Body of pancreas (tissue), 4 donors: ENCODE data around the gene KANK2. TPM values are rescaled to one million over a fixed set of nuclear protein-coding genes. Genes with fewer than 3 reads are reported as not detected.

Experiments
- ATAC-seq: fragments of 150-250 bp; one replicate; pipeline ENCODE4 v1.9.1; 2016
- DNase-seq, 4 donors: peaks; one replicate each; pipeline ENCODE4 v3.0.0-alpha.2; 2019
- H3K27ac ChIP-seq, 4 donors: fragments of 200-600 bp; sonication (generic); 1 replicate in 3 of 4; 2 replicates in 1 of 4; pipeline versions ENCODE4 v1.5.1 to v1.6.1; 2016 to 2019; ENCODE audit warnings: mild to moderate bottlenecking in 1 of 4, mixed read lengths in 1 of 4, moderate library complexity in 1 of 4
- H3K27me3 ChIP-seq, 2 donors: fragments of 200-600 bp; sonication (generic); one replicate each; pipeline ENCODE4 v1.6.0; 2016; ENCODE audit warnings: mild to moderate bottlenecking in 1 of 2
- H3K36me3 ChIP-seq, 2 donors: fragments of 200-600 bp; sonication (generic); replicated peaks in 1 of 2; 2 replicates each; pipeline ENCODE4 v1.5.1; 2016; ENCODE audit warnings: low read depth in 2 of 2; ENCODE audit not compliant: insufficient read depth in 1 of 2
- H3K4me1 ChIP-seq: fragments of 200-600 bp; sonication (generic); one replicate; pipeline ENCODE4 v1.6.0; 2016
- H3K4me3 ChIP-seq, 2 donors: fragments of 200-600 bp; sonication (generic); 1 replicate in 1 of 2; 2 replicates in 1 of 2; pipeline ENCODE4 v1.5.1; 2016 to 2019
- H3K9me3 ChIP-seq, 3 donors: fragments of 200-600 bp; sonication (generic); 1 replicate in 2 of 3; 2 replicates in 1 of 3; pipeline ENCODE4 v1.5.1; 2016
- POLR2A ChIP-seq, 3 donors: fragments of 450-650 bp; IDR thresholded peaks; one replicate each; pipeline ENCODE4 v1.6.1; 2016; ENCODE audit warnings: antibody characterized with exemption in 3 of 3, mild to moderate bottlenecking in 2 of 3
- WGBS, 2 donors: methylation state at CpG; one replicate each; pipeline ENCODE4 v1.1.5; 2017; 5-methylcytosine and 5-hydroxymethylcytosine counted together
- intact Hi-C: fragments of 100-400 bp; cut with DNase I; formaldehyde crosslinking; loops from one replicate; pipeline ENCODE4 v1.15.1; 2023
- total RNA-seq, 2 donors: library from RNA; depleted of rRNA; stranded (reverse); fragments of >200 nt; gene quantifications; one replicate each; pipeline ENCODE4 v1.1.0, GENCODE V29; 2016
- TF ChIP-seq, protein P1 (sequence below), 7 experiments: fragments of 450-650 bp in 4 of 7; fragments of 200-600 bp in 3 of 7; sonication (generic) in 3 of 7; IDR thresholded peaks; one replicate each; pipeline ENCODE4 v1.5.1; 2016 to 2019; ENCODE audit warnings: antibody characterized with exemption in 7 of 7

Gene KANK2
- total RNA-seq, 2 donors from 2014 or later: 133 to 165 TPM

- peaks cover 0 to 41% of the 10 kb centered on the region in 2 donors for H3K36me3 ChIP-seq
- H3K27ac ChIP-seq: no peak overlapping the region
- no peak overlapping the region for H3K4me3 ChIP-seq
- no peaks in the 10 kb centered on the region for H3K4me1 ChIP-seq
- no peak for DNase-seq
- intact Hi-C loops: no loop called here
- ATAC-seq: no peak
- no peaks in the 10 kb centered on the region for H3K9me3 ChIP-seq
- WGBS, 2 donors: 94 to 100% methylated on average over 2 to 27 of the region's 27 CpGs
- H3K27me3 ChIP-seq: no peaks in the 10 kb centered on the region
- TF ChIP-seq POLR2A (IDR thresholded peaks at IDR 0.05): no peak
- TF ChIP-seq, protein P1, sequence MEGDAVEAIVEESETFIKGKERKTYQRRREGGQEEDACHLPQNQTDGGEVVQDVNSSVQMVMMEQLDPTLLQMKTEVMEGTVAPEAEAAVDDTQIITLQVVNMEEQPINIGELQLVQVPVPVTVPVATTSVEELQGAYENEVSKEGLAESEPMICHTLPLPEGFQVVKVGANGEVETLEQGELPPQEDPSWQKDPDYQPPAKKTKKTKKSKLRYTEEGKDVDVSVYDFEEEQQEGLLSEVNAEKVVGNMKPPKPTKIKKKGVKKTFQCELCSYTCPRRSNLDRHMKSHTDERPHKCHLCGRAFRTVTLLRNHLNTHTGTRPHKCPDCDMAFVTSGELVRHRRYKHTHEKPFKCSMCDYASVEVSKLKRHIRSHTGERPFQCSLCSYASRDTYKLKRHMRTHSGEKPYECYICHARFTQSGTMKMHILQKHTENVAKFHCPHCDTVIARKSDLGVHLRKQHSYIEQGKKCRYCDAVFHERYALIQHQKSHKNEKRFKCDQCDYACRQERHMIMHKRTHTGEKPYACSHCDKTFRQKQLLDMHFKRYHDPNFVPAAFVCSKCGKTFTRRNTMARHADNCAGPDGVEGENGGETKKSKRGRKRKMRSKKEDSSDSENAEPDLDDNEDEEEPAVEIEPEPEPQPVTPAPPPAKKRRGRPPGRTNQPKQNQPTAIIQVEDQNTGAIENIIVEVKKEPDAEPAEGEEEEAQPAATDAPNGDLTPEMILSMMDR (IDR thresholded peaks at IDR 0.05): no peak
These were observed 23.0 kb downstream of the KANK2 start for GRCh38 chr19:11174336-11174735.

- WGBS, 2 donors: 78 to 87% methylated on average over 7 to 8 of the region's 8 CpGs
- TF ChIP-seq, protein P1 (IDR thresholded peaks at IDR 0.05): no peak
- TF ChIP-seq POLR2A (IDR thresholded peaks at IDR 0.05): no peak
- ATAC-seq (no peak), DNase-seq (no peak)
- Histone ChIP-seq H3K27ac (no peak overlapping the region), H3K27me3 (no peaks in the 10 kb centered on the region), H3K36me3 (peaks cover 0 to 42% of the 10 kb centered on the region in 2 donors), H3K4me3 (no peak overlapping the region), H3K9me3 (no peaks in the 10 kb centered on the region), H3K4me1 (no peaks in the 10 kb centered on the region)
- intact Hi-C loops: no loop called here
These were observed 23.7 kb downstream of the KANK2 start for GRCh38 chr19:11173516-11174155.

- H3K27ac ChIP-seq: no peak overlapping the region
These were observed 24.8 kb downstream of the KANK2 start for GRCh38 chr19:11172576-11172975.

GRCh38 chr19:11171144-11171543, 26.2 kb downstream of the KANK2 start:
- DNase-seq: no peak
- H3K36me3 ChIP-seq: peaks cover 0 to 30% of the 10 kb centered on the region in 2 donors
- H3K4me1 ChIP-seq: no peaks in the 10 kb centered on the region
- TF ChIP-seq, protein P1 (IDR thresholded peaks at IDR 0.05): no peak
- TF ChIP-seq POLR2A (IDR thresholded peaks at IDR 0.05): no peak
- WGBS, 2 donors: 72 to 77% methylated on average over 5 of the region's 5 CpGs
- no peaks in the 10 kb centered on the region for H3K27me3 ChIP-seq
- no peak overlapping the region for H3K27ac ChIP-seq
- no peaks in the 10 kb centered on the region for H3K9me3 ChIP-seq
- intact Hi-C loops: no loop called here
- no peak overlapping the region for H3K4me3 ChIP-seq
- no peak for ATAC-seq

More at GRCh38 chr19:11172576-11172975, 24.8 kb downstream of the KANK2 start:
- ATAC-seq (no peak), DNase-seq (no peak)
- peaks cover 0 to 38% of the 10 kb centered on the region in 2 donors for H3K36me3 ChIP-seq
- WGBS, 2 donors: 95 to 100% methylated on average over 4 to 6 of the region's 6 CpGs
- intact Hi-C loops: no loop called here
- H3K4me3 ChIP-seq: no peak overlapping the region
- H3K4me1 ChIP-seq: no peaks in the 10 kb centered on the region
- TF ChIP-seq, protein P1 (IDR thresholded peaks at IDR 0.05): no peak
- TF ChIP-seq POLR2A (IDR thresholded peaks at IDR 0.05): no peak
- no peaks in the 10 kb centered on the region for H3K9me3 ChIP-seq
- H3K27me3 ChIP-seq: no peaks in the 10 kb centered on the region
